H9 (cell line): ENCODE data around the gene CLINT1. TPM values are rescaled to one million over a fixed set of nuclear protein-coding genes. Genes with fewer than 3 reads are reported as not detected.

Experiments used
- DNase-seq: peaks from one replicate; pipeline ENCODE4 v3.0.0-alpha.2; 2017
- H2AFZ ChIP-seq: one replicate; pipeline ENCODE4 v1.6.1; 2013; ENCODE audit warnings: mild to moderate bottlenecking, low read length, control low read depth, moderate library complexity
- H2AK5ac ChIP-seq: 2 replicates; pipeline ENCODE4 v1.6.1; 2013; ENCODE audit warnings: low read length, control low read depth, mixed read lengths; ENCODE audit not compliant: insufficient read length
- H2BK120ac ChIP-seq: one replicate; pipeline ENCODE4 v1.6.1; 2013; ENCODE audit warnings: low read depth, mild to moderate bottlenecking, low read length, control low read depth, inconsistent platforms; ENCODE audit not compliant: poor library complexity, severe bottlenecking
- H2BK12ac ChIP-seq: 2 replicates; pipeline ENCODE4 v1.6.1; 2013; ENCODE audit warnings: low read length, control low read depth, mixed read lengths, low read depth; ENCODE audit not compliant: insufficient read length
- H2BK15ac ChIP-seq: 2 replicates; pipeline ENCODE4 v1.6.1; 2013; ENCODE audit warnings: low read depth, low read length, control low read depth
- H2BK20ac ChIP-seq: one replicate; pipeline ENCODE4 v1.6.1; 2013; ENCODE audit warnings: low read depth, mild to moderate bottlenecking, low read length, control low read depth, inconsistent platforms; ENCODE audit not compliant: poor library complexity, severe bottlenecking
- H2BK5ac ChIP-seq: 2 replicates; pipeline ENCODE4 v1.6.1; 2013; ENCODE audit warnings: low read length, control low read depth, mixed read lengths; ENCODE audit not compliant: insufficient read length
- H3K14ac ChIP-seq: 2 replicates; pipeline ENCODE4 v1.6.1; 2013; ENCODE audit warnings: low read length, control low read depth; ENCODE audit not compliant: insufficient read depth
- H3K18ac ChIP-seq: 2 replicates; pipeline ENCODE4 v1.6.1; 2013; ENCODE audit warnings: low read depth, mild to moderate bottlenecking, mixed read lengths, low read length, control low read depth; ENCODE audit not compliant: insufficient read length
- H3K23ac ChIP-seq: 2 replicates; pipeline ENCODE4 v1.6.1; 2013; ENCODE audit warnings: low read length, control low read depth, mixed read lengths, low read depth; ENCODE audit not compliant: insufficient read length
- H3K23me2 ChIP-seq: 2 replicates; pipeline ENCODE4 v1.6.1; 2013; ENCODE audit warnings: low read depth, mild to moderate bottlenecking, mixed read lengths, low read length, control low read depth; ENCODE audit not compliant: insufficient read length, poor library complexity, severe bottlenecking
- H3K27ac ChIP-seq: 2 replicates; pipeline ENCODE4 v1.5.1; 2013; ENCODE audit warnings: low read length, control low read depth, mixed read lengths, low read depth; ENCODE audit not compliant: insufficient read length
- H3K27me3 ChIP-seq: 2 replicates; pipeline ENCODE4 v1.6.1; 2013; ENCODE audit warnings: low read length, control low read depth, inconsistent platforms; ENCODE audit not compliant: insufficient read depth
- H3K4ac ChIP-seq: 2 replicates; pipeline ENCODE4 v1.6.1; 2013; ENCODE audit warnings: low read depth, mild to moderate bottlenecking, control low read depth, inconsistent platforms, low read length, moderate library complexity
- H3K4me1 ChIP-seq: 2 replicates; pipeline ENCODE4 v1.6.1; 2013; ENCODE audit warnings: low read length, control low read depth, inconsistent platforms; ENCODE audit not compliant: insufficient read depth
- H3K4me2 ChIP-seq: 2 replicates; pipeline ENCODE4 v1.6.1; 2013; ENCODE audit warnings: low read length, control low read depth, mixed read lengths; ENCODE audit not compliant: insufficient read length, insufficient read depth
- H3K56ac ChIP-seq: 2 replicates; pipeline ENCODE4 v1.6.1; 2013; ENCODE audit warnings: low read depth, mild to moderate bottlenecking, mixed read lengths, low read length, control low read depth; ENCODE audit not compliant: insufficient read length
- H3K79me1 ChIP-seq: 2 replicates; pipeline ENCODE4 v1.6.1; 2013; ENCODE audit warnings: low read depth, mild to moderate bottlenecking, moderate library complexity, low read length, control low read depth, inconsistent platforms; ENCODE audit not compliant: insufficient read depth, poor library complexity, severe bottlenecking
- H3K79me2 ChIP-seq: 2 replicates; pipeline ENCODE4 v1.6.1; 2013; ENCODE audit warnings: low read length, control low read depth, inconsistent platforms; ENCODE audit not compliant: insufficient read depth
- H3K9ac ChIP-seq: 2 replicates; pipeline ENCODE4 v1.6.1; 2013; ENCODE audit warnings: low read length, control low read depth, mixed read lengths; ENCODE audit not compliant: insufficient read length; ENCODE audit errors: extremely low read depth
- H3K9me3 ChIP-seq: one replicate; pipeline ENCODE4 v1.6.1; 2013; ENCODE audit warnings: low read depth, low read length, inconsistent platforms; ENCODE audit not compliant: control insufficient read depth
- H3T11ph ChIP-seq: one replicate; pipeline ENCODE4 v1.6.1; 2013; ENCODE audit warnings: mild to moderate bottlenecking, low read length, control low read depth, inconsistent platforms
- H4K20me1 ChIP-seq: one replicate; pipeline ENCODE4 v1.6.1; 2013; ENCODE audit not compliant: control insufficient read depth, insufficient read length, insufficient read depth
- H4K5ac ChIP-seq: 2 replicates; pipeline ENCODE4 v1.6.1; 2013; ENCODE audit warnings: low read depth, mild to moderate bottlenecking, mixed read lengths, low read length, control low read depth; ENCODE audit not compliant: insufficient read length
- H4K8ac ChIP-seq: replicated peaks from 2 replicates; pipeline ENCODE4 v1.6.1; 2013; ENCODE audit warnings: low read length, control low read depth, mixed read lengths, low read depth; ENCODE audit not compliant: insufficient read length
- H4K91ac ChIP-seq: 2 replicates; pipeline ENCODE4 v1.6.1; 2013; ENCODE audit warnings: low read depth, mild to moderate bottlenecking, moderate library complexity, mixed read lengths, low read length, control low read depth; ENCODE audit not compliant: insufficient read length
- H3K27ac Mint-ChIP-seq, 3 experiments: 2 replicates in 2 of 3; 3 replicates in 1 of 3; pipeline ENCODE4 v1.8.0; 2020 to 2021; ENCODE audit warnings: mixed read lengths in 3 of 3, mild to moderate bottlenecking in 1 of 3, moderate library complexity in 1 of 3
- H3K27me3 Mint-ChIP-seq: 2 replicates; pipeline ENCODE4 v1.8.0; 2021; ENCODE audit warnings: low read depth, mild to moderate bottlenecking, moderate library complexity, mixed read lengths
- H3K36me3 Mint-ChIP-seq, 3 experiments: 2 replicates in 2 of 3; 3 replicates in 1 of 3; pipeline ENCODE4 v1.8.0; 2020 to 2021; ENCODE audit warnings: low read depth in 3 of 3, mixed read lengths in 3 of 3; ENCODE audit not compliant: insufficient read depth in 1 of 3
- H3K4me1 Mint-ChIP-seq, 2 experiments: 2 replicates each; pipeline ENCODE4 v1.8.0; 2020; ENCODE audit warnings: mixed read lengths in 2 of 2
- H3K4me3 Mint-ChIP-seq, 2 experiments: 2 replicates in 1 of 2; 3 replicates in 1 of 2; pipeline ENCODE4 v1.8.0; 2020 to 2021; ENCODE audit warnings: mild to moderate bottlenecking in 2 of 2, mixed read lengths in 2 of 2, moderate library complexity in 1 of 2
- H3K9me3 Mint-ChIP-seq, 2 experiments: 2 replicates in 1 of 2; 3 replicates in 1 of 2; pipeline ENCODE4 v1.8.0; 2020; ENCODE audit warnings: mild to moderate bottlenecking in 2 of 2, mixed read lengths in 2 of 2, moderate library complexity in 1 of 2
- WGBS: extraction: QIAGEN DNeasy Blood & Tissue Kit; methylation state at CpG from one replicate; pipeline ENCODE4 v1.1.7; 2013; ENCODE audit warnings: missing lambda C conversion rate, low lambda C conversion rate, mixed read lengths; ENCODE audit not compliant: insufficient read length; ENCODE audit errors: extremely low coverage; 5-methylcytosine and 5-hydroxymethylcytosine counted together
- total RNA-seq: library from RNA; stranded (reverse); gene quantifications from 2 replicates; pipeline ENCODE4 v1.2.1, GENCODE V29; 2021
- TF ChIP-seq, protein P1 (sequence below): fragments of 200-600 bp; sonication (generic); conservative IDR thresholded peaks from 3 replicates; pipeline ENCODE4 v1.8.0; 2021; ENCODE audit warnings: antibody characterized with exemption, mild to moderate bottlenecking

The CLINT1 gene
- total RNA-seq, 1 experiment from 2014 or later: 79.1 TPM

DNA sequence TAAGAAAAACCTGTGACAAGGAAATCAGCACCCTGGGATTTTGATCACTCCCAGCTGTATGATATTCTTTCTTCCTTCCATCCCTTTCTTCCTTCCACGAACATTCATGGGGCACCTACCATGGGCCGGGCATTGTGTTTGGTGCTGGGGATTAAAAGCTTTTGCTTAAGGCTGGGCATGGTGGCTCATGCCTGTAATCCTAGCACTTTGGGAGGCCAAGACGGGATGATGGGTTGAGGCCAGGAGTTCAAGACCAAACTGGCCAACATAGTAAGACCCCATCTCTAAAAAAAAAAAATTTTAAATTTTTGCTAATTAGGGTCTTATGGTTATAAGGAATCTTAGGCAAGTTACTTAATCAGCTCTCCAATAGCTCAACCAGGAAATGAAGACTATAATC lies 48.5 kb upstream of the CLINT1 start:
- Histone ChIP-seq H3K27ac (no peak overlapping the region), H3K23me2 (no peaks in the 10 kb centered on the region), H4K20me1 (no peaks in the 10 kb centered on the region), H2AFZ (no peak overlapping the region), H3K4me2 (no peak overlapping the region), H3K9ac (no peak overlapping the region), H2BK15ac (no peak overlapping the region), H4K8ac (no peak overlapping the region), H2BK20ac (no peak overlapping the region), H4K5ac (no peak overlapping the region), H3K79me1 (no peaks in the 10 kb centered on the region), H2BK120ac (no peak overlapping the region), H3K4ac (no peak overlapping the region), H4K91ac (no peak overlapping the region), H3K23ac (no peak overlapping the region), H3K18ac (no peak overlapping the region), H3K79me2 (no peaks in the 10 kb centered on the region), H3K56ac (no peak overlapping the region), H3T11ph (no peak overlapping the region), H3K27me3 (no peaks in the 10 kb centered on the region), H2BK12ac (no peak overlapping the region), H2AK5ac (no peak overlapping the region), H3K9me3 (no peaks in the 10 kb centered on the region), H3K14ac (no peak overlapping the region), H2BK5ac (no peak overlapping the region), H3K4me1 (no peaks in the 10 kb centered on the region)
- no CpG with 5 or more reads among the region's 3 CpGs for WGBS
- H3K9me3 Mint-ChIP-seq: no peaks in the 10 kb centered on the region
- no peak overlapping the region for H3K27ac Mint-ChIP-seq
- DNase-seq: no peak
- no peaks in the 10 kb centered on the region for H3K27me3 Mint-ChIP-seq
- H3K4me1 Mint-ChIP-seq: peaks cover 4 to 14% of the 10 kb centered on the region in 2 experiments
- no peak overlapping the region for H3K4me3 Mint-ChIP-seq
- TF ChIP-seq, protein P1, sequence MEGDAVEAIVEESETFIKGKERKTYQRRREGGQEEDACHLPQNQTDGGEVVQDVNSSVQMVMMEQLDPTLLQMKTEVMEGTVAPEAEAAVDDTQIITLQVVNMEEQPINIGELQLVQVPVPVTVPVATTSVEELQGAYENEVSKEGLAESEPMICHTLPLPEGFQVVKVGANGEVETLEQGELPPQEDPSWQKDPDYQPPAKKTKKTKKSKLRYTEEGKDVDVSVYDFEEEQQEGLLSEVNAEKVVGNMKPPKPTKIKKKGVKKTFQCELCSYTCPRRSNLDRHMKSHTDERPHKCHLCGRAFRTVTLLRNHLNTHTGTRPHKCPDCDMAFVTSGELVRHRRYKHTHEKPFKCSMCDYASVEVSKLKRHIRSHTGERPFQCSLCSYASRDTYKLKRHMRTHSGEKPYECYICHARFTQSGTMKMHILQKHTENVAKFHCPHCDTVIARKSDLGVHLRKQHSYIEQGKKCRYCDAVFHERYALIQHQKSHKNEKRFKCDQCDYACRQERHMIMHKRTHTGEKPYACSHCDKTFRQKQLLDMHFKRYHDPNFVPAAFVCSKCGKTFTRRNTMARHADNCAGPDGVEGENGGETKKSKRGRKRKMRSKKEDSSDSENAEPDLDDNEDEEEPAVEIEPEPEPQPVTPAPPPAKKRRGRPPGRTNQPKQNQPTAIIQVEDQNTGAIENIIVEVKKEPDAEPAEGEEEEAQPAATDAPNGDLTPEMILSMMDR: no peak
- H3K36me3 Mint-ChIP-seq: no peaks in the 10 kb centered on the region
